ENCODE data around the gene C11orf24. TPM values are rescaled to one million over a fixed set of nuclear protein-coding genes. Genes with fewer than 3 reads are reported as not detected.

The C11orf24 gene
- total and polyA plus RNA-seq, 10 of the 15 experiments (the other 5 are each of a cell fraction or from before 2014, with no cell fraction given) = 4.3 to 104 (median 41.4) TPM

DNA sequence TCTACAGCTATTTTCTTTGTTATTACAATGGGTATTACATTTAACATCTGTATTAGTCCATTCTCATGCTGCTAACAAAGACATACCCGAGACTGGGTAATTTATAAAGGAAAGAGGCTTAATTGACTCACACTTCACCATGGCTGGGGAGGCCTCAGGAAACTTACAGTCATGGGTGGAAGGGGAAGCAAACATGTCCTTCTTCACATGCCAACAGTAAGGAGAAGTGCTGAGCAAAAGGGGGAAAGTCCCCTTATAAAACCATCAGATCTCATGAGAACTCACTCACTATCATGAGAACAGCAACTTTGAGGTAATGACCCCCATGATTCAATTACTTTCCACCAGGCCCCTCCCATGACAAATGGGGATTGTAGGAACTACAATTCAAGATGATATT is 42.2 kb downstream of the C11orf24 start:
- intact Hi-C loops (cut with micrococcal nuclease; ENCODE audit: unreplicated experiment) (no loop called here), in situ Hi-C loops (cut with MboI) (no loop called here)
- Histone ChIP-seq H3K79me2 (ENCODE audit: control insufficient read depth, insufficient read depth, low read length) (no peaks in the 10 kb centered on the region), H3K4me3 (no peak overlapping the region), H3K27ac (ENCODE audit: control insufficient read depth, insufficient read depth) (no peak overlapping the region), H3K9me3 (replicated peaks; ENCODE audit: control insufficient read depth, insufficient read depth, low read length) (peaks cover 10% of the 10 kb centered on the region; the same call in 2 of the 3 replicates), H3K4me2 (ENCODE audit: control insufficient read depth, insufficient read depth) (no peak overlapping the region), H3K36me3 (ENCODE audit: control insufficient read depth in 2 of 2, insufficient read depth in 2 of 2, low read length in 1 of 2) (no peaks in the 10 kb centered on the region), H3K4me1 (ENCODE audit: control insufficient read depth, insufficient read depth, low read length) (no peaks in the 10 kb centered on the region), H3K27me3 (replicated peaks in 1 of 2; ENCODE audit: control insufficient read depth in 2 of 2, insufficient read depth in 2 of 2, low read length in 1 of 2) (no peaks in the 10 kb centered on the region), H3K9ac (ENCODE audit: control insufficient read depth, insufficient read depth, low read length) (no peak overlapping the region), H2AFZ (ENCODE audit: control insufficient read depth, low read depth, low read length) (no peak overlapping the region), H4K20me1 (ENCODE audit: control insufficient read depth, insufficient read depth) (no peaks in the 10 kb centered on the region)
- no peak for ATAC-seq
- RAD21 ChIA-PET (ENCODE audit: unreplicated experiment) = no interaction called here
- DNase-seq (ENCODE audit: low read depth, low spot score) = no peak
- CTCF ChIA-PET = interaction anchor here (1.2 kb wide), 1 partner anchor 28 kb away, joined by 4 read pairs; no protein-coding TSS in a partner anchor
- 25% methylated on average over 1 of the region's 1 CpG for WGBS (ENCODE audit: insufficient coverage, insufficient replicate concordance, low lambda C conversion rate, missing lambda C conversion rate)
- POLR2A ChIA-PET = no interaction called here
- TF ChIP-seq ELK1 (IDR thresholded peaks at IDR 0.05; ENCODE audit: low read depth, low read length) = no peak
- peak; percentile 78 for TF ChIP-seq CBX5 (IDR thresholded peaks at IDR 0.05; ENCODE audit: low read depth)
- no TSS peak for BruUV-seq (replicated peaks)
- SMC1A ChIA-PET (ENCODE audit: uncharacterized antibody, unreplicated experiment) = no interaction called here
- no peak for FAIRE-seq

DNA sequence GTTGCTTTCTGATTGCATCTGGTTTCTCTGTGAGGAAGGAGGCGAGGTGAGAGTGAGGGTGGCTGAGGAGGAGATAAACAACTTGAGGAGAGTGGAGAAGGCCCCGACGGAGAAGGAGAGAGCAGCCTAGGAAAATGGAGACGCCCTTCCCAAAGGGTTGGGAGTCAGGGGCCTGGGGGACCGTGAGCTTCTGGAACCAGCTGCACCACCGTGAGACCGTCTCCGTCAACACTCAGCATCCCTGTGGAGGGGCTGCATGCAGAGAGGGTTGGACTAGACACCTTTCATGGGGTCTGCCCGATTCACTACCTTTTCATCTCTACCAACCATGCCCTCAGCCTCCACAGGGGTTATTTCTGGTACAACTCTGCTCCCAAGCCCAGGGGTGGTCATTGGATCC is 45.4 kb downstream of the C11orf24 start:
- FAIRE-seq = no peak
- DNase-seq (ENCODE audit: low read depth, low spot score) = no peak
- no TSS peak for BruUV-seq (replicated peaks)
- Histone ChIP-seq H3K79me2 (ENCODE audit: control insufficient read depth, insufficient read depth, low read length) (no peaks in the 10 kb centered on the region), H3K27me3 (replicated peaks in 1 of 2; ENCODE audit: control insufficient read depth in 2 of 2, insufficient read depth in 2 of 2, low read length in 1 of 2) (no peaks in the 10 kb centered on the region), H3K4me1 (ENCODE audit: control insufficient read depth, insufficient read depth, low read length) (no peaks in the 10 kb centered on the region), H3K27ac (ENCODE audit: control insufficient read depth, insufficient read depth) (no peak overlapping the region), H4K20me1 (ENCODE audit: control insufficient read depth, insufficient read depth) (no peaks in the 10 kb centered on the region), H3K4me3 (no peak overlapping the region), H3K9me3 (replicated peaks; ENCODE audit: control insufficient read depth, insufficient read depth, low read length) (peaks cover 10% of the 10 kb centered on the region; the same call in 2 of the 3 replicates), H3K4me2 (ENCODE audit: control insufficient read depth, insufficient read depth) (no peak overlapping the region), H2AFZ (ENCODE audit: control insufficient read depth, low read depth, low read length) (no peak overlapping the region), H3K36me3 (ENCODE audit: control insufficient read depth in 2 of 2, insufficient read depth in 2 of 2, low read length in 1 of 2) (no peaks in the 10 kb centered on the region), H3K9ac (ENCODE audit: control insufficient read depth, insufficient read depth, low read length) (no peak overlapping the region)
- intact Hi-C loops (cut with micrococcal nuclease; ENCODE audit: unreplicated experiment) = no loop called here
- RAD21 ChIA-PET (ENCODE audit: unreplicated experiment) = no interaction called here
- 44% methylated on average over 7 of the region's 9 CpGs for WGBS (ENCODE audit: insufficient coverage, insufficient replicate concordance, low lambda C conversion rate, missing lambda C conversion rate)
- CTCF ChIA-PET = interaction anchor here (0.6 kb wide), 1 partner anchor 19 kb away, joined by 3 read pairs; no protein-coding TSS in a partner anchor
- POLR2A ChIA-PET = interaction anchor here (0.6 kb wide), 1 partner anchor 24 kb away, joined by 5 read pairs; no protein-coding TSS in a partner anchor
- SMC1A ChIA-PET (ENCODE audit: uncharacterized antibody, unreplicated experiment) = no interaction called here
- ATAC-seq = no peak
- TF ChIP-seq CBX5 (IDR thresholded peaks at IDR 0.05; ENCODE audit: low read depth) (no peak), YBX1 (IDR thresholded peaks at IDR 0.05) (no peak), POLR2A (IDR thresholded peaks at IDR 0.05; ENCODE audit: low read depth, low read length) (no peak), ZNF274 (IDR thresholded peaks at IDR 0.05; ENCODE audit: insufficient read depth, insufficient read length) (no peak), MEF2A (IDR thresholded peaks at IDR 0.05; ENCODE audit: insufficient read depth, low read depth, low read length) (no peak), BCLAF1 (IDR thresholded peaks at IDR 0.05) (no peak), RAD51 (IDR thresholded peaks at IDR 0.05) (no peak)
- TF ChIP-seq, protein P1, sequence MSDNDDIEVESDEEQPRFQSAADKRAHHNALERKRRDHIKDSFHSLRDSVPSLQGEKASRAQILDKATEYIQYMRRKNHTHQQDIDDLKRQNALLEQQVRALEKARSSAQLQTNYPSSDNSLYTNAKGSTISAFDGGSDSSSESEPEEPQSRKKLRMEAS (IDR thresholded peaks at IDR 0.05; ENCODE audit: low read depth, low read length) = no peak
- in situ Hi-C loops (cut with MboI) = no loop called here
